NCI-H774 (cell line): ENCODE results near the gene MTA3.
"Not testable (repeated sequence)": the region's sequence is repeated elsewhere in the genome, so short reads cannot be mapped to it uniquely, and the experiment has no call there.

Source experiments
- DNase-seq: peaks from one replicate; lab custom pipeline; 2025; lab: John Stamatoyannopoulos, UW

The MTA3 gene

GRCh38 chr2:42613281-42614064, 45.0 kb downstream of the MTA3 start:
- no peak for DNase-seq

DNA sequence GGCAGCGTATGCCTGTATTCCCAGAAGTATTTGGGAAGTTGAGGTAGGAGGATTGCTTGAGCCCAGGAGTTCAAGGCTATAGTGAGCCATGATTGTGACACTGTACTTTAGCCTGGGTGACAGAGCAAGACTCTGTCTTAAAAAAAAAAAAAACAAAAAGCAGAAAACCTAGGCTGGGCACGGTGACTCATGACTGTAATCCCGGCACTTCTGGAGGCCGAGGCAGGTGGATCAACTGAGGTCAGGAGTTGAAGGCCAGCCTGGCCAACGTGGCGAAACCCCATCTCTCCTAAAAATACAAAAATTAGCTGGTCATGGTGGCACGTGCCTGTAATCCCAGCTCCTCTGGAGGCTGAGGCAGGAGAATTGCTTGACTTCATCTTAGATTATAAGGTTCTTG, 46.4 kb downstream of the MTA3 start:
- no peak for DNase-seq

GRCh38 chr2:42618116-42618515, 49.7 kb downstream of the MTA3 start:
- no peak for DNase-seq

- DNase-seq, result no peak
Observed at GRCh38 chr2:42618972-42619371, 50.5 kb downstream of the MTA3 start.

- not testable (repeated sequence) for DNase-seq
Observed at GRCh38 chr2:42621626-42622025, 53.2 kb downstream of the MTA3 start.

DNA sequence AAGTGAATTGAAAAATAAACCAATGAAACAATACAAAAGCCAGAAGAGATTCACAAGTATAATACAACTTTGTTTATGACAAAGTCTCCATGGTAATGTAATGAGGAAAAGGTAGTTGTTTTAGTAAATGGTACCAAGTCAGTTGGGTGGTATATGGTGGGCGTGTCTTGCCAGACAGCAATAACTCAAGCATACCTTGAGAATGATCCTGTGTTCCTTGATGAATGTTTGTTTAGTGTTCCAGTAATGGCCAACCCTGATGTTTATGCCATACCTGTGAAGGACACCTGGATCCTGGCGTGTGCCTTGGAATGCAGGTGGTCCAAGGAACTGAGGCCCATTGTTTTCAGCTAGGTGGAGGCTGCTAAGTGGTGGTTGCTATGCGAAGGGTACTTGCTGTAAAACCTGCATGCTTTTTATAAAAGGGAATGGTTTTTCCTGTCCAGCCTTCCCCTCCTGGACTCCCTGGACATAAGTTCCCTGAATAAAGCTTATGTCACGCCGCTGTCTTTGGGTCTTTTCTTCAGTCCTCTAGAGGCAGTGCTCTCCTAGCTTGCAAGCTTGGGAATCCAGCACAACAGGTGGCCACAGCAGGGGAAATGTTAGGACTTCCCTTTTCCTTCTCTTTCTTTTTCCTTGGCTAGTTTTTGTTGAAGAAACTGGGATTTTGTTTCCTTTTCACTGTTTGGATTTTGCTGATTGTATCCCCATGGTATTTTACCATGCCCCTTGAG, 54.7 kb downstream of the MTA3 start:
- no peak for DNase-seq

- DNase-seq, result no peak
Observed at GRCh38 chr2:42624047-42624446, 55.6 kb downstream of the MTA3 start.

GRCh38 chr2:42628024-42628423, 59.6 kb downstream of the MTA3 start:
- not testable (repeated sequence) for DNase-seq

GRCh38 chr2:42636934-42637333, 68.5 kb downstream of the MTA3 start:
- no peak for DNase-seq

GRCh38 chr2:42638080-42638784, 69.8 kb downstream of the MTA3 start:
- DNase-seq, result no peak

DNA sequence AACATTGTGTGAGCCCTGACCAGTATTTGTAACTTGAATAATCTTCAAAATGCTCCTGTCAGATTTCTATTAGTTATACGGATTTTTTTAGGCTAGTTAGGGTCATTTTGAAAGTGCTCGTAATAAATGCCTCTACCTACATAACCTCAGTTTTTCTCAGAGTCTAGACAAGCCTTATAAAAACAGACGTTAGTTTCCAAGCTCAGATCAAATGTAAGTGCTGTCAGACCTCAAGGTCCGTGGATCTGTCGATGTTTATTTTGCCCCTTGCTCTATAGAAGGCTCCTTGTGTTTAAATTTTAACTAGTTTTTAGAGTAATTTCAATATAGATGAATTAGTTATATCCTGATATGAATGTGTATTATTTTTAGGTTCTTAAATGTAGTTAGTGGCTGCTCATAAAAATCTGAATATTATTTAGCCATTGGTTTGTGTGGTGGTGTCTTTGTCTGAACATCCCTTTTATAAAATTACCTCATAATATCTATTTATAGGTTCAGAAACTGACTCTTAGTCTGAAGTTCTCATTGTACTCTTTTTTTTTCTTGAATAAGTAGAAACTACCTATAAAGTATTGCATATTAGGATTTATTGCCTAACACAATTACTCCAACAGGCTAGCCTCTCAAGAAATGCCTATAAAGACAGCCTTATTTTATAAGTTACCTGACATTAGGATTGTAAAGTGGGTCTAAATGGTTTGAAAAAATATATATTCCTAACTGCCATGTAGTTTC, 71.1 kb downstream of the MTA3 start:
- no peak for DNase-seq

DNA sequence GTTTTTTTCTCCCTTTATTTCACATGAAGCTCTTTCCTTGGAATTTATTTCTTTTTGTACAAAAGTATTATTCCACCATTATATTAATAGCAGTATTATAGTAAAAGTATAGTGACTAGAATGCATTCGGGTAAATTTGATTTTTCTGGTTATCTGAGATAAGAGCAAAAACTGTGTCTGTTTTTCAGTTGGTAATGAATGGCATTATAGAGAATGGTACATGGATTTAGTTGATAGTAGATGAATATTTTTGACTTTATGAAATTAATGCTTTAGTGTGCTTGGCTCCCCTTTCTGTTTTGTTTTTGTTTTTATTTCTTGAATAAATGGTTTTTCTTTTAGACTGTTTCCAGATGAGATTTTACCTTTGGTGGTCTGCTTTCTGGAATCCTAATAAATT, 71.8 kb downstream of the MTA3 start:
- no peak for DNase-seq

GRCh38 chr2:42642371-42642770, 73.9 kb downstream of the MTA3 start:
- not testable (repeated sequence) for DNase-seq

DNA sequence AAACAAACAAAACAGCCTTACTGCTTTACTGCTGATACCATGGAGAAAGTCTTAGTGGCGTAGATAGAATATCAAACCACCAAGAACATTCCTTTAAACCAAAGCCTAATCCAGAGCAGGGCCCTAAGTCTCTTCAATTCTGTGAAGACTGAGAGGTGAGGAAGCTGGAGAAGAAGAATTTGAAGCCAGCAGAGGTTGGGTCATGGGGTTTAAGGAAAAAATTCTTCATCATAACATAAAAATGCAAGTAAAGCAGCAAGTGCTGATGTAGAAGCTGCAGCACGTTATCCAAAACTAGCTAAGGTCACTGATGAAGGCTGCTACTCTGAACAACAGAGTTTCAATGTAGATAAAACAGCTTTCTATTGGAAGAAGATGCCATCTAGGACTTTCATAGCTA, 77.1 kb downstream of the MTA3 start:
- DNase-seq, result no peak

GRCh38 chr2:42648796-42649195, 80.4 kb downstream of the MTA3 start:
- no peak for DNase-seq

DNA sequence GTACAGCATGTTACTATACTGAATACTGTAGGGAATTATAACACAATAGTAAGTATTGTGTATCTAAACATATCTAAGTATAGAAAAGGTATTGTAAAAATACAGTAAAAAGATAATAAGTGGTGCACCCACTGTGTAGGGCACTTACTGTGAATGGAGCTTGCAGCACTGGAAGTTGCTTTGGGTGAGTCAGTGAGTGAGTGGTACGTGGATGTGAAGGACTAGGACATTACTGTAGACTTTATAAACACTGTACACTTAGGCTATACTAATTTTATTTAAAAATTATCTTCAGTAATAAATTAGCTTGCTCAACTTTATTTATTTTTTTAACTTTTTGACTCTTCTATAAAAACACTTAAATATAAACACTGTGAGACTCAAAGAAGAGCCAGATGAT, 82.6 kb downstream of the MTA3 start:
- DNase-seq, result no peak

- DNase-seq, result no peak
Observed at GRCh38 chr2:42652086-42652485, 83.7 kb downstream of the MTA3 start.

DNA sequence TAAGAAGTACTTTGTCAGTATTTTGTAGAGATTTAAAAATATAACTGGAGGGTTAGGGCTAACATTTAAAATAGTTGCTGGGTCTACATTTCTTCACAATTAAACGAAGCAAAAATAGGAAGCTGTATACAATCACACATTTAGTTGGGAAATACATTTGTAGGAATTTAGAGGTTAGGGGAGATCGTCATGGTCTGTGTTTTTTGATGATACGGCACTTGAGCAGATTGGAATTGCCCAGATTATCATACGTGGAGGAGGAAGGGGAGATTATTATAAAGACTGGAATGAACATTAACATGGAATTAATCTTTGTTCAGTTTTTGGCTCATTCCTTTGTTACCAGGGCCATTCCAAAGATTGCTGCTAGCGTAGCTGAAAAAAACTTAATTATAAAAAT, 84.6 kb downstream of the MTA3 start:
- DNase-seq, result no peak

DNA sequence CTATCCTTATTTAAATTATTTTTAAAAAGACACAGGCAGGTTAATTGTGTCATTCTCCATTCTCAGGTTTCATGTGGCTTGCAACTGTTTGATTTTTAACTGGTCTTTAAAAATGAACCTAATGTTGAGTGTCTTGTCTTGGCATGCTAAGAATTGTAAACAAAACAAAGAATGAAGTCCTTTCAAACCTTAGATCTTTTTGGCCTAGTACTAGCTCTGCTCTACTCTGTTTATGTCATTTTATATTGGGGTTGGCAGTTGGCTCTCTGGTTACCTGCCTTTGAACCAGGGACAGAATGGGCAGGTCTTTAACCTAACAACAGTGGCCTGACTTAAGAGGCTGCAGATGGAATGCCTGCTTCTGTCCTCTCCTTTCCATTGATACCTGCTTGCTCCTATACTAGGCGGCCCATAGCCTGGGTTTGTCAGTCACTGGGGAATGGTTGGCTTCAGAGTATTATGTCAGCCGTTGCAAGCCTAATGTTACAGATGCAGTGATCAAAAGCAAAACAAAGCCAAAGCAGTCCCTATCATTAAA, 85.5 kb downstream of the MTA3 start:
- DNase-seq, result no peak

DNA sequence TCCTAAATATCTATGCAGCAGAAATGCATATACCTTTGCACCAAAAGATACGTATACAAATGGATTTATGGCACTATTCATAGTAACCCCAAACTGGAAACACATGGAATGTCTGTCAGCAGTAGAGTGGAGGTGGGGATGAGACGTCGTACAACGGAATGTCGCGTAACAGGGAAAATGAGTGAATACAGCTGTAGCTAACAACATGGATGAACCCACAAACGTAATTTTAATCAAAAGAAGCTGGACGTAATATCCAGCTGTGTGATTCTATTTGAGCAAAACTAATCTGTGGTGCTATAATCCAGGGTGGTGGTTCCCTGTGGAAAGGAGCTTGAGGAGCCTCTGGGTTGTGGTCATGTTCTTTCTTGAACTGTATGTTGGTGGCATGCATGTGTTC, 89.9 kb downstream of the MTA3 start:
- DNase-seq, result no peak

- DNase-seq, result no peak
Observed at GRCh38 chr2:42659609-42660008, 91.2 kb downstream of the MTA3 start.
